ENCODE results near the gene CDKN1A.

Gene CDKN1A

GRCh38 chr6:36656441-36656840 lies 22.1 kb upstream of the CDKN1A start:
- no peak for DNase-seq

- DNase-seq: no peak
These were observed 21.2 kb upstream of the CDKN1A start for GRCh38 chr6:36657271-36657670.

- peak in 2 of 4 experiments; percentile 42 to 52 for DNase-seq
These were observed 20.5 kb upstream of the CDKN1A start for GRCh38 chr6:36657942-36658544.

DNA sequence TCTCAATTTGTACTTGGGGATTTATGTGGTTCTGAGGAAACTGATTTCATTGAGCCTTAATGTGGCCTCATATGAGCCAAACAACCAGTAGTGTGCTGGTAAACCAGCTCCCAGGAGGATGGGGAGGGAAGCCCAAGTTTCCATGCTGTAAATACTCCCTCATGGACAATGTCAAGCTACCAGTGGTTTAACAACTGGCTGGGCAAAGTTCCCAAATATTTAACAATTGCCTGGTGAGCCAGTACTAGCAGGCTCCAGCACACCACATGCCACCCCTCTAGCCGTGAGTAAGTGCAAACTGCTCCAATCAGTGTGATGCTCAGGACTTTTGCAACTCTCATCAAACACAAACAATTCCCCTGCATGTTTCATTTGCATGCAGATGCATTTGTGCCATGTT lies 19.2 kb upstream of the CDKN1A start:
- DNase-seq: no peak

GRCh38 chr6:36660771-36661471 lies 17.6 kb upstream of the CDKN1A start:
- peak in 1 of 4 experiments; percentile 51 for DNase-seq

GRCh38 chr6:36662380-36662779 lies 16.1 kb upstream of the CDKN1A start:
- no peak for DNase-seq

DNA sequence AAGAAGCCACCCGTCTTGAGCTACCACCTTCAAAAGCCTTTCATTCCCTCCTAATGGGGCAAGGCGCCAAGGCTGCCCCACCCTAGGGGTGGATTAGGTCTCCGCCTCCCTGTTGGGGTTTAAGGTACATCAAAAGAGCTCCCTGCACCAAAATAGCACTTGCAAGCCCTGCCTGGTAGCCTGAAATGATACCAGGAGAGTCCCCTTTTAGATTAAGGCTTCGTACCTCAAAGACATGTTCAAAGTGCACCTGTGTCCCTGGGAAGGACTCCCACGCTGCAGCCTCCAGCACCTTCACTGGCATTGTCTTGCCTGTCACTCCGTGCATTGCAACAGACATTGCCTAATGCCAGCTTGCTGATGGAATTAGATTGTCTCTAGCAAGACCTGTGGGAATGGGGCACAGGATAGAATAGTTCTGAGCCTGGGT lies 15.7 kb upstream of the CDKN1A start:
- peak in 2 of 4 experiments; percentile 29 to 35 for DNase-seq

GRCh38 chr6:36663504-36664446 lies 14.7 kb upstream of the CDKN1A start:
- peak in 1 of 4 experiments; percentile 35 for DNase-seq

DNA sequence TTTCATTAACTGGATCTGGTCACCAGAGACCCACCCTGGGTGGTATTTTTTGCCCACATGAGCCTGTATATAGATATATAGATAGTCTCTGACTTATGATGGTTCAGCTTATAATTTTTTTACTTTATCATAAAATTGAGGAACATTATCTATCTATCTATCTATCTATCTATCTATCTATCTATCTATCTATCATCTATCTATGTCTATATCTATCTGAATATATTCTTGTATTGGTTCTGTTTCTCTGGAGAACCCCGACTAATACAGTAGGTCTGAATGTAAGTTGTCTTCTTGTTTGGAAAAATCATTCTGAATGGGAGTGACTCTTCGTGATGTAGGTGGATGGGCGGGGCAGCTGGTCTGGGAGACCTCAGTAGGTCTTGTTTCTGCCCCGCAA lies 13.3 kb upstream of the CDKN1A start:
- DNase-seq: no peak

- no peak for DNase-seq
These were observed 12.2 kb upstream of the CDKN1A start for GRCh38 chr6:36666287-36666686.

- peak; percentile 93 to 98 (median 96) for DNase-seq
These were observed 11.5 kb upstream of the CDKN1A start for GRCh38 chr6:36666826-36667591.

GRCh38 chr6:36668591-36668990 lies 9.9 kb upstream of the CDKN1A start:
- peak in 2 of 4 experiments; percentile 57 to 59 for DNase-seq

DNA sequence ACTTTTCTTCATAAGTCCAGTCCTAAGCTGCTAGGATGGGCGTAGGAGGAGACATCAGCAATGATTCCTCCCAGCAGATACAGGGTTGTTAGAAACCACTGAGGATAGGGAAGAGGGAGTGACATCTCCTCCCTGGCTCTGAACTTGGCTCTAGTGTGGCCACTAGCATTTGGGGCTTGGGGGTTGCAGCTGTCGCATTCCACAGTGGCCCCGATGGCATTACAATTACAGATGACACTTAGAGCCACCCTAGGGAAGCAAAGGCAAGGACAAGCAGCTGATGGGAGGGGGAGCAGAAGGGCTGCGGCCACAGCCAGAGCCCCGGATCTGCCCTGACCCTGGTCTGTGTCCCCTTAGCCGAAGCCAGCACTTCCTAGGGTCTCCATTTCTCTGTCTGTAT lies 9.5 kb upstream of the CDKN1A start:
- DNase-seq: no peak

DNA sequence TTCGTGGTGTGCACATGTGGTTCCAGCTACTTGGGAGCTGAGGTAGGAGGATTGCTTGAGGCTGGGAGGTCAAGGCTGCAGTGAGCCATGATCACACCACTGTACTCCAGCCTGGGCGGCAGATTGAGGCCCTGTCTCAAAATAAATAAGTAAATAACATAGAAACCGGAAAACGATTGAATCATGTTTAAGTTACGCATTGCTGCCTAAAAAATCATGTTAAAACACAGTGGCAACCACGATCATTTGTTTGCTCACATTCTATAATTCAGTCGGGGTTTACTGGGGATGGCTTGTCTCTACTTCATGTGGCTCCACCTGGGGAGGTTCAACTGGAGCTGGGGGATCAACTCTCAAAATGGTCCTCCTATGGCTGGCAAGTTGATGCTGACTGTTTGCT lies 8.2 kb upstream of the CDKN1A start:
- no peak for DNase-seq

DNA sequence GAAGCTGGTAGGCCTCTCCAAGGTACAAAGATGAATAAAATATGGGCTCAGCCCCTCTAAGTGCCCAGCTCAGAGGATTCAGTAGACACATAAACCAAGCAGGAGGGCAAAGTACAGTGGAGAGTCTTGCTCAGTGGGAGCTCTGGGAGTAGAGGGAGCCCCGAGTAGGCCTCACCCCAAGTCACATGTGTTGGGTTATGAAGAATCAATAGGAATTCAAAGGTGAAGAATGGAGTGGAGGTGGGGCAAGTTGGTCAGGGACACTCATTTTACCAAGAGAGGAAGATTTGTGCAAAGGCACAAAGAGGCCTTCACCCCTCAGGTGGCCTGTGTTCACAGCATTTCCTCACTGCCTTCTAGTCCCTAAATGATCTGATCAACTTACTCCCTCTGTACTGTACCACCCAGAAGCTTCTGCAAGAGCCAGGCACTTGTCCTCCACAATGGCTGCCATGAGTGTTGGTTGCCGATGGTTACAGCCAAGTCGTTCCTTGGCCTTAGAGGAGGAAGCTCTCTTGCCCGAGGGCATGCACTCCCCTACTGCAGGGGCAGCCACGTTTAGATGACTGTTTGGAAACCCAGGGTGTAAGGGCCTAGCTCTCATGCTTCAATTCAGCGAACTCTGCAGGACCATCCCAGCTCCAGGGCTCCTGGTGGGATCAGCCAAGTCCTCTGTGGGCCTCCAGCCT lies 6.7 kb upstream of the CDKN1A start:
- peak in 2 of 4 experiments; percentile 35 to 46 for DNase-seq

DNA sequence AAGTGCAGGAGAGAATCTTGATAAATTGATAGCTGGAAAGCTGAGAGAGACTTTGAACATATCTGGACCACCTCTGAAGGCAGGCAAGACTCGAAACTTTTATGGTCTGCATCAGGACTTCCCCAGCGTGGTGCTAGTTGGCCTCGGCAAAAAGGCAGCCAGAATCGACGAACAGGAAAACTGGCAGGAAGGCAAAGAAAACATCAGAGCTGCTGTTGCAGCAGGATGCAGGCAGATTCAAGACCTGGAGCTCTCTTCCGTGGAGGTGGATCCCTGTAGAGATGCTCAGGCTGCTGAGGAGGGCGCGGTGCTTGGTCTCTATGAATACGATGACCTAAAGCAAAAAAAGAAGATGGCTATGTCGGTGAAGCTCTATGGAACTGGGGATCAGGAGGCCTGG lies 4.6 kb upstream of the CDKN1A start:
- DNase-seq: no peak

DNA sequence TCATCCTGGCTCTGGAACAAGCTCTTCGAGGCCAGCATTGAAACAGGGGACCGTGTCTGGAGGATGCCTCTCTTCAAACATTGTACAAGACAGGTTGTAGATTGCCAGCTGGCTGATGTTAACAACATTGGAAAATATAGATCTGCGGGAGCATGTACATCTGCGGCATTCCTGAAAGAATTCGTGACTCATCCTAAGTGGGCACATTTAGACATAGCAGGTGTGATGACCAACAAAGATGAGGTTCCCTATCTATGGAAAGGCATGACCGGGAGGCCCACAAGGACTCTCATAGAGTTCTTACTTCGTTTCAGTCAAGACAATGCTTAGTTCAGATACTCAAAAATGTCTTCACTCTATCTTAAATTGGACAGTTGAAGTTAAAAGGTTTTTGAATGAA lies 3.6 kb upstream of the CDKN1A start:
- no peak for DNase-seq

DNA sequence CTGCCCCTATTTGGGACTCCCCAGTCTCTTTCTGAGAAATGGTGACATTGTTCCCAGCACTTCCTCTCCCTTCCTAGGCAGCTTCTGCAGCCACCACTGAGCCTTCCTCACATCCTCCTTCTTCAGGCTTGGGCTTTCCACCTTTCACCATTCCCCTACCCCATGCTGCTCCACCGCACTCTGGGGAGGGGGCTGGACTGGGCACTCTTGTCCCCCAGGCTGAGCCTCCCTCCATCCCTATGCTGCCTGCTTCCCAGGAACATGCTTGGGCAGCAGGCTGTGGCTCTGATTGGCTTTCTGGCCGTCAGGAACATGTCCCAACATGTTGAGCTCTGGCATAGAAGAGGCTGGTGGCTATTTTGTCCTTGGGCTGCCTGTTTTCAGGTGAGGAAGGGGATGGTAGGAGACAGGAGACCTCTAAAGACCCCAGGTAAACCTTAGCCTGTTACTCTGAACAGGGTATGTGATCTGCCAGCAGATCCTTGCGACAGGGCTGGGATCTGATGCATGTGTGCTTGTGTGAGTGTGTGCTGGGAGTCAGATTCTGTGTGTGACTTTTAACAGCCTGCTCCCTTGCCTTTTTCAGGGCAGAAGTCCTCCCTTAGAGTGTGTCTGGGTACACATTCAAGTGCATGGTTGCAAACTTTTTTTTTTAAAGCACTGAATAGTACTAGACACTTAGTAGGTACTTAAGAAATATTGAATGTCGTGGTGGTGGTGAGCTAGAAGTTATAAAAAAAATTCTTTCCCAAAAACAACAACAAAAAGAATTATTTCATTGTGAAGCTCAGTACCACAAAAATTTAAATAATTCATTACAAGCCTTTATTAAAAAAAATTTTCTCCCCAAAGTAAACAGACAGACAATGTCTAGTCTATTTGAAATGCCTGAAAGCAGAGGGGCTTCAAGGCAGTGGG lies 2.1 kb upstream of the CDKN1A start:
- DNase-seq: peak in 3 of 4 experiments; percentile 59 to 61 (median 59)

- no peak for DNase-seq
These were observed 1.3 kb upstream of the CDKN1A start for GRCh38 chr6:36677059-36677749.

Measured in suppressor macrophage (primary cell).